GM12875 (cell line): ENCODE measurements around the gene ARRB1.
"Not testable (repeated sequence)": the region's sequence is repeated elsewhere in the genome, so short reads cannot be mapped to it uniquely, and the experiment has no call there.

Experiments used
- H3K4me3 ChIP-seq: one replicate; pipeline ENCODE4 v1.5.1; 2011; ENCODE audit warnings: low read depth, low read length, control low read depth
- TF ChIP-seq, protein P1 (sequence below): IDR thresholded peaks from 2 replicates; pipeline ENCODE4 v1.5.1; 2011; ENCODE audit warnings: low read depth, mild to moderate bottlenecking, control low read depth, inconsistent platforms, low read length, moderate library complexity, borderline replicate concordance; ENCODE audit not compliant: insufficient read depth

Gene ARRB1

DNA sequence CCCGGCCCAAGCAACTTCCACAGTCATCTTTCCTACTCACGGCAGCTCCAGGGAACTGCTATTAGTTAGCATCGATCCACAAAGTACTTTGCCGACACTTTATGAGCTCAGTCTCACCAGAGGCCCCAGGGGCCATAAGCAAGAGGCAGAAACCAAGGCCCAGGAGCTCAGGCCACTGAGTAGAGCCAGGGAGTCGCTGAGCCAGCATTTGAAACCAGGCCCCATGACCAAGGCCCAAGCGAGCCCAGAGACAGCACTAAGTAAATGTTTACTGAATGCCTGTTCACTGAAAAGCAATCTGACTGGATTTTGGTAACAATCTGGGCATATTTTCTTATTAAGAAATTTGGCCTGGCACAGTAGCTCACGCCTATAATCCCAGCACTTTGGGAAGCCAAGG is 43.3 kb downstream of the ARRB1 start:
- no peak overlapping the region for H3K4me3 ChIP-seq
- TF ChIP-seq, protein P1, sequence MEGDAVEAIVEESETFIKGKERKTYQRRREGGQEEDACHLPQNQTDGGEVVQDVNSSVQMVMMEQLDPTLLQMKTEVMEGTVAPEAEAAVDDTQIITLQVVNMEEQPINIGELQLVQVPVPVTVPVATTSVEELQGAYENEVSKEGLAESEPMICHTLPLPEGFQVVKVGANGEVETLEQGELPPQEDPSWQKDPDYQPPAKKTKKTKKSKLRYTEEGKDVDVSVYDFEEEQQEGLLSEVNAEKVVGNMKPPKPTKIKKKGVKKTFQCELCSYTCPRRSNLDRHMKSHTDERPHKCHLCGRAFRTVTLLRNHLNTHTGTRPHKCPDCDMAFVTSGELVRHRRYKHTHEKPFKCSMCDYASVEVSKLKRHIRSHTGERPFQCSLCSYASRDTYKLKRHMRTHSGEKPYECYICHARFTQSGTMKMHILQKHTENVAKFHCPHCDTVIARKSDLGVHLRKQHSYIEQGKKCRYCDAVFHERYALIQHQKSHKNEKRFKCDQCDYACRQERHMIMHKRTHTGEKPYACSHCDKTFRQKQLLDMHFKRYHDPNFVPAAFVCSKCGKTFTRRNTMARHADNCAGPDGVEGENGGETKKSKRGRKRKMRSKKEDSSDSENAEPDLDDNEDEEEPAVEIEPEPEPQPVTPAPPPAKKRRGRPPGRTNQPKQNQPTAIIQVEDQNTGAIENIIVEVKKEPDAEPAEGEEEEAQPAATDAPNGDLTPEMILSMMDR: no peak

DNA sequence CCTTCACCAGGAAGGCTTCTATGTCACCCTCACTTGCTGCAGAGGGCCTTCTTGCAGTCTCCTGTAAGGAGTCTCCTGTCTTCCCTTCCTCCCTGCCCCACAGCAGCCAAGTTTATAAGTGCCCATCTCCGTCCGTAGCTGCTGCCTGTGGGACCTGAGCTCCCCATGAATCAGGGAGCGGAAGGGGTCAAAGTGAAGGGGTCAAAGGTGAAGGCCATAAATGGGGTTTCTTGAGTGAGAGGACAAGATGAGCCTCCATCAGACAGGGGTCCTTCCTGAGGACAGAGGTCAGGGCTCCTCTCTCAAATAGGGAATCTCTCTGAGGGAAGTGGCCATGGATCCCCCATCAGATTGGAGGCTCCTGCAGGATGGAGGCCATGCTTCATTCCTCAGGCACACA is 44.4 kb downstream of the ARRB1 start:
- no peak overlapping the region for H3K4me3 ChIP-seq
- TF ChIP-seq, protein P1: no peak

DNA sequence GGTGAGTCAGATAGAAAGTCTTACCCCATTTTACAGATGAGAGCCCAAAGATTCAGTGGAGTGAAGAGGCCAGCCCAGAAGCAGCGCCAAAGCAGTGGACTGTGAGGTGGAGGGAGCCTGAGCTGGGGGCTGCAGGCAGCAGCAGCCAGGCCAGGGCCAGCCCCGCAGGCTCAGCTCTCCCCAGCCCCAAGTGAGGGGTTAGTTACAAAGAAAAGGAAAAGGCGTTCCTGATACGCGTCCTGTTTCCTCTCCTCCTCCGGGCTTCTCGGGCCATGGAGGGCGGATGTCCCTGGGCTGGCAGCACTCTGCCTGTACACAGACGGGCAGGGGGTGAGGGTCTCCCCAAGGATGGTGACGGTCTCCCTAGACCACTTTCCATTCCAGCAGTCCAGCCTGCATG is 44.9 kb downstream of the ARRB1 start:
- TF ChIP-seq, protein P1: no peak
- no peak overlapping the region for H3K4me3 ChIP-seq

DNA sequence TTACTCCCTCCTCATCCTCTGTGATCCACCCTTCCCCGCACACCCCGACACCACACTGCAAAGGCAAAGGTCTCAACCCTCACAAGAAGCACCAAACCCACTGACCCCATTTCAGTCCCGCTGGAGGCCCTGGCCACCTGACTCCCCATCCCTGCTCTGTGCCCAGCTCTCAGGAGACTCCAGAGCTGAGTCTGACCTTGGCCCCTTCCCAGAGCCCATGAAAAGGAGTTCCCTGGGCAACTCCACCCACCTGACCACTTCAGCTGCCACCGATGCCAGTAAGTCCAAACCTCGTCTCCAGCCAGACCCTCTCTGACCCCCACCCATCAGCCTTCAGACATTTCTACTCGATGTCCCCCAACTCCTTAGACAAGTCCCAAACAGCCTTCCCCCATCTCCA is 45.5 kb downstream of the ARRB1 start:
- TF ChIP-seq, protein P1: no peak
- no peak overlapping the region for H3K4me3 ChIP-seq

DNA sequence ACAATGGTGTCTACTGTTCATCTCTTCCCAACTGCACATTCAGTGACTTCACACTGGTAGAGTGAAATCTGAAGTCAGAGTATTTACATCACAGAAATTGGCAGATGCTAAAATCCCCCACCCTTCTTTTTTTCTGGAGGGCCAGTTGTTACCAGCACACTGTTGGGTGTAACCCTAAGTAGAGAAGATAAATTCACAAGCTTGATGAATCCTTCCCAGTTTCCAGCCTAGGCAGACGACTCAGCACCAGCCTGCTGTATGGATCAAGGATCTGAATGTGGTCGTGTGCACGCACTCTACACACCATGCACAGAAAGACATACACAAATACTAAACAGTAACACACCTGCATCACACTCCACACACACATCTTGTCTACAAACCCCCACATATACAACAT is 46.0 kb downstream of the ARRB1 start:
- H3K4me3 ChIP-seq: no peak overlapping the region
- TF ChIP-seq, protein P1: no peak

DNA sequence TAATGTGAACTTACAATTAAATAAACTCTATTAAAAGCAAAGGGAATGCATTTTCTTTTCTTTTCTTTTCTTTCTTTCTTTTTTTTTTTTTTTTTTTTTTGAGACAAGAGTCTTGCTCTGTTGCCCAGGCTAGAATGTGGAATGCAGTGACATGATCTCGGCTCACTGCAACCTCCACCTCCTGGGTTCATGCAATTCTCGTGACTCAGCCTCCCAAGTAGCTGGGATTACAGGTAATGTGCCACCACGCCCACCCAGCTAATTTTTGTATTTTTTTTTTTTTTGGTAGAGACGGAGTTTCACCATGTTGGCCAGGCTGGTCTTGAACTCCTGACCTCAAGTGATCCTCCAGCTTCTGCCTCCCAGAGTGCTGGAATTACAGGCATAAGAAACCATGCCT is 46.5 kb downstream of the ARRB1 start:
- H3K4me3 ChIP-seq: not testable (repeated sequence)

DNA sequence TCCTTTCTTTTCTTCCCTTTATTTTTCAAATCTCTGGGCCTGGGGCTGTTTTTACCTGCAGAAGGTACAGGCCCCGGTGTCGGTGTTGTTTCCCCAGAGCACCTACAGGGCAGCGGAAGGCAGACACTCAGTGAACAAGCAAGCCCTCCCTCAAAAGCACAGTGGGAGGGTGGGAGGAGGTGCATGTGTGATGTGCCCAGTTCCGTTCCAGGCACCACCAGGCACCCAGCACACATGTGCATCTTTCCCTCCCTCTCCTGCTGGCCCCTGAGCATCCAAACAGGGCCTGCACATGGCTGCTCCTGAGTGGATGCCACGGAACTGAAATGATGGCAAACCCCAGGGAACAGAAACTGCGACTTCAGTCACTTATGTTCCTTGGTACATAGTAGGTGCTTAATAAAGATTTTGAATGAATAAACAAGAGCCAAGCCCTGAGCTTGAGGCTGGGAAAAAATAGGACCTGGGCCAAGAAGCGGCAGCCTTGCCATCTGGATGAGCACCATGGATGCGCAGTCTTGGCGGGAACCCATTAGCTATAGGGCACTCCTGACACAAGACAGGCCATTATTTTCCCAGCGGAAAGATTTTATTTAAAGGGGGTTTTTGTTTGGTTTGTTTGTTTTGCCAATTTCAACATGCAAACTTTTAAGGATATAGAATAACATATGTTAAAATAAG is 47.8 kb downstream of the ARRB1 start:
- H3K4me3 ChIP-seq: no peak overlapping the region
- TF ChIP-seq, protein P1: no peak

DNA sequence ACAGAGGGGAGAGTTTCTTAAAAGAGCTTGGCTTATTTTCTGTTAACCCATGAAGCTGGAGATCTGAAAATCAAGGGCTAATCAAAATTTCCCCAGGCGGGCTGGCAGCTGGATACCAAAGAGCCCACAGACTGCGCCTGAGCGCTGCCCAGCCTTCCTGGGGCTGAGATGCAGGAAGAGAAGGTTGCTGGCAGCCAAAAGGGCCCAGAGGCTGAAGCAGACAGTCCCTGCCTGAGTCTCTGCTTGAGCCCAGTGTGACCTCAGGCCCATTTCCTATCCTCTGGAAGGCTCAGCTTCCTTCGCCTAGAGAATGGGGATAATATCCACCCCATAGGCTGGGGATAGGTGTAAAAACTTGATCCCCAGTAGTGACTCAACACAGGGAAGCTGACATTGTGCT is 49.1 kb downstream of the ARRB1 start:
- TF ChIP-seq, protein P1: no peak
- no peak overlapping the region for H3K4me3 ChIP-seq
